Measurements from ENCODE around the gene AAGAB.
"Not testable (repeated sequence)": the region's sequence is repeated elsewhere in the genome, so short reads cannot be mapped to it uniquely, and the experiment has no call there.

DNA sequence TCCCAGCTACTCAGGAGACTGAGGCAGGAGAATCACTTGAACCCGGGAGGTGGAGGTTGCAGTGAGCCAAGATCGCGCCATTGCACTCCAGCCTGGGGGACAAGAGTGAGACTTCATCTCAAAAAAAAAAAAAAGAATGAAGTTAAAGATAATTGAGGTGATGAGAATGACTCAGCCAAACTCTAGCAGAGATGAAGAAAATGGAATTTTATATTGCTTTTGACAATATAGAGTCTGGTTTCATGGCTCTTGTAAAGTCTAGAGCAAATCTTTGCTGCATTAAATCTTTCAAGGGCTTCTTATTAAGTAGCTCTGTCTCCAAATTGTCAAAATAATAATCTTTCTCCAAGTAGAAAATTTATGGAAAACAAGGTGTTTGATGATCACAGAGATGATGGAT, 4.0 kb upstream of the AAGAB start:
- TF ChIP-seq, protein P1, sequence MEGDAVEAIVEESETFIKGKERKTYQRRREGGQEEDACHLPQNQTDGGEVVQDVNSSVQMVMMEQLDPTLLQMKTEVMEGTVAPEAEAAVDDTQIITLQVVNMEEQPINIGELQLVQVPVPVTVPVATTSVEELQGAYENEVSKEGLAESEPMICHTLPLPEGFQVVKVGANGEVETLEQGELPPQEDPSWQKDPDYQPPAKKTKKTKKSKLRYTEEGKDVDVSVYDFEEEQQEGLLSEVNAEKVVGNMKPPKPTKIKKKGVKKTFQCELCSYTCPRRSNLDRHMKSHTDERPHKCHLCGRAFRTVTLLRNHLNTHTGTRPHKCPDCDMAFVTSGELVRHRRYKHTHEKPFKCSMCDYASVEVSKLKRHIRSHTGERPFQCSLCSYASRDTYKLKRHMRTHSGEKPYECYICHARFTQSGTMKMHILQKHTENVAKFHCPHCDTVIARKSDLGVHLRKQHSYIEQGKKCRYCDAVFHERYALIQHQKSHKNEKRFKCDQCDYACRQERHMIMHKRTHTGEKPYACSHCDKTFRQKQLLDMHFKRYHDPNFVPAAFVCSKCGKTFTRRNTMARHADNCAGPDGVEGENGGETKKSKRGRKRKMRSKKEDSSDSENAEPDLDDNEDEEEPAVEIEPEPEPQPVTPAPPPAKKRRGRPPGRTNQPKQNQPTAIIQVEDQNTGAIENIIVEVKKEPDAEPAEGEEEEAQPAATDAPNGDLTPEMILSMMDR (IDR thresholded peaks at IDR 0.05; ENCODE audit: insufficient read depth, low read length), result not testable (repeated sequence)
- not testable (repeated sequence) for TF ChIP-seq POLR2AphosphoS5 (IDR thresholded peaks at IDR 0.05; ENCODE audit: low read depth)
- TF ChIP-seq, protein P2, sequence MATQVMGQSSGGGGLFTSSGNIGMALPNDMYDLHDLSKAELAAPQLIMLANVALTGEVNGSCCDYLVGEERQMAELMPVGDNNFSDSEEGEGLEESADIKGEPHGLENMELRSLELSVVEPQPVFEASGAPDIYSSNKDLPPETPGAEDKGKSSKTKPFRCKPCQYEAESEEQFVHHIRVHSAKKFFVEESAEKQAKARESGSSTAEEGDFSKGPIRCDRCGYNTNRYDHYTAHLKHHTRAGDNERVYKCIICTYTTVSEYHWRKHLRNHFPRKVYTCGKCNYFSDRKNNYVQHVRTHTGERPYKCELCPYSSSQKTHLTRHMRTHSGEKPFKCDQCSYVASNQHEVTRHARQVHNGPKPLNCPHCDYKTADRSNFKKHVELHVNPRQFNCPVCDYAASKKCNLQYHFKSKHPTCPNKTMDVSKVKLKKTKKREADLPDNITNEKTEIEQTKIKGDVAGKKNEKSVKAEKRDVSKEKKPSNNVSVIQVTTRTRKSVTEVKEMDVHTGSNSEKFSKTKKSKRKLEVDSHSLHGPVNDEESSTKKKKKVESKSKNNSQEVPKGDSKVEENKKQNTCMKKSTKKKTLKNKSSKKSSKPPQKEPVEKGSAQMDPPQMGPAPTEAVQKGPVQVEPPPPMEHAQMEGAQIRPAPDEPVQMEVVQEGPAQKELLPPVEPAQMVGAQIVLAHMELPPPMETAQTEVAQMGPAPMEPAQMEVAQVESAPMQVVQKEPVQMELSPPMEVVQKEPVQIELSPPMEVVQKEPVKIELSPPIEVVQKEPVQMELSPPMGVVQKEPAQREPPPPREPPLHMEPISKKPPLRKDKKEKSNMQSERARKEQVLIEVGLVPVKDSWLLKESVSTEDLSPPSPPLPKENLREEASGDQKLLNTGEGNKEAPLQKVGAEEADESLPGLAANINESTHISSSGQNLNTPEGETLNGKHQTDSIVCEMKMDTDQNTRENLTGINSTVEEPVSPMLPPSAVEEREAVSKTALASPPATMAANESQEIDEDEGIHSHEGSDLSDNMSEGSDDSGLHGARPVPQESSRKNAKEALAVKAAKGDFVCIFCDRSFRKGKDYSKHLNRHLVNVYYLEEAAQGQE (IDR thresholded peaks at IDR 0.05; ENCODE audit: insufficient replicate concordance, low read depth), result not testable (repeated sequence)

Data from HL-60 (cell line).